H4 (cell line): ENCODE data around the gene TFR2. TPM values are rescaled to one million over a fixed set of nuclear protein-coding genes. Genes with fewer than 3 reads are reported as not detected.

Source experiments
- DNase-seq: peaks from one replicate; pipeline ENCODE4 v3.0.0-alpha.2; 2015; ENCODE audit warnings: low spot score
- total RNA-seq: library from RNA; depleted of rRNA; stranded (reverse); fragments of >200 nt; shearing (Covaris generic); gene quantifications from 2 replicates; pipeline ENCODE4 v1.2.3, GENCODE V29; 2014; rRNA removed

Gene TFR2
- total RNA-seq, 1 experiment from 2014 or later, result 0.25 TPM

GRCh38 chr7:100572949-100573675, 68.2 kb downstream of the TFR2 start:
- no peak for DNase-seq

- DNase-seq, result no peak
These were observed 68.9 kb downstream of the TFR2 start for GRCh38 chr7:100572281-100572948.

- no peak for DNase-seq
These were observed 69.6 kb downstream of the TFR2 start for GRCh38 chr7:100571829-100572116.

GRCh38 chr7:100570954-100571828, 70.2 kb downstream of the TFR2 start:
- no peak for DNase-seq

Other genes with a start within 250 kb of the TFR2 start
- 1.9 and 2.2 TPM in 2 replicates for gene ZCWPW1, start 212.8 kb downstream of the TFR2 start, total RNA-seq
- gene MEPCE, start 211.7 kb downstream of the TFR2 start, total RNA-seq, result 25.8 and 28.5 TPM in 2 replicates
- 22.6 and 31.5 TPM in 2 replicates for gene PPP1R35, start 205.1 kb downstream of the TFR2 start, total RNA-seq
- gene SPACDR, start 177.3 kb downstream of the TFR2 start, total RNA-seq, result 0.84 and 1.0 TPM in 2 replicates
- 19.4 and 28.2 TPM in 2 replicates for gene TSC22D4, start 162.3 kb downstream of the TFR2 start, total RNA-seq
- gene NYAP1, start 157.6 kb downstream of the TFR2 start, total RNA-seq, result not detected in 2 replicates
- gene AGFG2, start 102.3 kb downstream of the TFR2 start, total RNA-seq, result 4.9 and 7.6 TPM in 2 replicates
- not detected in 2 replicates for gene SAP25, start 67.7 kb downstream of the TFR2 start, total RNA-seq
- 3.4 TPM in 2 replicates for gene LRCH4, start 55.4 kb downstream of the TFR2 start, total RNA-seq
- gene FBXO24, start 55.2 kb downstream of the TFR2 start, total RNA-seq, result 0.15 TPM in 1 of 2 replicates, not detected in the other
- 123 and 180 TPM in 2 replicates for gene PCOLCE, start 39.2 kb downstream of the TFR2 start, total RNA-seq
- gene MOSPD3, start 29.0 kb downstream of the TFR2 start, total RNA-seq, result 10.1 and 18.5 TPM in 2 replicates
- not detected in 2 replicates for gene ACTL6B, start 14.9 kb upstream of the TFR2 start, total RNA-seq
- 65.0 and 67.1 TPM in 2 replicates for gene GNB2, start 32.2 kb upstream of the TFR2 start, total RNA-seq
- 2.6 and 4.1 TPM in 2 replicates for gene GIGYF1, start 52.7 kb upstream of the TFR2 start, total RNA-seq
- gene POP7, start 64.6 kb upstream of the TFR2 start, total RNA-seq, result 61.6 and 80.1 TPM in 2 replicates
- gene EPO, start 78.9 kb upstream of the TFR2 start, total RNA-seq, result not detected in 2 replicates
- gene ZAN, start 92.0 kb upstream of the TFR2 start, total RNA-seq, result not detected in 2 replicates
- 29.9 and 37.1 TPM in 2 replicates for gene EPHB4, start 186.0 kb upstream of the TFR2 start, total RNA-seq
- gene SLC12A9, start 211.2 kb upstream of the TFR2 start, total RNA-seq, result 4.9 and 5.6 TPM in 2 replicates
- gene TRIP6, start 225.8 kb upstream of the TFR2 start, total RNA-seq, result 78.5 and 95.5 TPM in 2 replicates
- gene SRRT, start 233.6 kb upstream of the TFR2 start, total RNA-seq, result 44.3 and 46.8 TPM in 2 replicates
- 6.3 and 6.7 TPM in 2 replicates for gene UFSP1, start 248.2 kb upstream of the TFR2 start, total RNA-seq